GM23338 (cell line): ENCODE results near the gene PIK3AP1. TPM values are rescaled to one million over a fixed set of nuclear protein-coding genes. Genes with fewer than 3 reads are reported as not detected.

Experiments
- ATAC-seq: fragments of 200-7000 bp; cut with Tn5 transposase; 3 replicates; pipeline ENCODE4 v1.9.1; 2020
- DNase-seq: peaks from one replicate; pipeline ENCODE4 v3.0.0-alpha.2; 2015; ENCODE audit warnings: low spot score
- H2AFZ ChIP-seq: fragments of 200-600 bp; sonication (generic); 2 replicates; pipeline ENCODE4 v1.8.0; 2016; ENCODE audit warnings: antibody characterized with exemption, mild to moderate bottlenecking, moderate library complexity
- H3F3A ChIP-seq: fragments of 200-600 bp; sonication (generic); replicated peaks from 2 replicates; pipeline ENCODE4 v1.8.0; 2017; ENCODE audit warnings: antibody characterized with exemption, mixed run types, low read depth
- H3K27ac ChIP-seq: fragments of 200-600 bp; sonication (generic); 2 replicates; pipeline ENCODE4 v1.6.1; 2016; ENCODE audit warnings: low read depth
- H3K27me3 ChIP-seq: fragments of 200-600 bp; sonication (generic); 2 replicates; pipeline ENCODE4 v1.8.0; 2016; ENCODE audit warnings: mild to moderate bottlenecking, mixed run types, moderate library complexity; ENCODE audit not compliant: insufficient read depth
- H3K36me3 ChIP-seq: fragments of 200-600 bp; sonication (generic); 2 replicates; pipeline ENCODE4 v1.8.0; 2016; ENCODE audit warnings: mild to moderate bottlenecking; ENCODE audit not compliant: insufficient read depth
- H3K4me1 ChIP-seq: fragments of 200-600 bp; sonication (generic); 2 replicates; pipeline ENCODE4 v1.8.0; 2016; ENCODE audit warnings: mild to moderate bottlenecking, moderate library complexity; ENCODE audit not compliant: insufficient read depth
- H3K4me2 ChIP-seq: fragments of 200-600 bp; sonication (generic); 2 replicates; pipeline ENCODE4 v1.7.1; 2017; ENCODE audit warnings: mixed run types
- H3K4me3 ChIP-seq: fragments of 200-600 bp; sonication (generic); 2 replicates; pipeline ENCODE4 v1.6.1; 2016; ENCODE audit warnings: mixed run types
- H3K79me2 ChIP-seq: fragments of 200-600 bp; sonication (generic); replicated peaks from 2 replicates; pipeline ENCODE4 v1.8.0; 2017; ENCODE audit warnings: mild to moderate bottlenecking; ENCODE audit not compliant: insufficient read depth
- H3K9me2 ChIP-seq: fragments of 200-600 bp; sonication (generic); 2 replicates; pipeline ENCODE4 v1.8.0; 2017; ENCODE audit not compliant: insufficient read depth
- H4K20me1 ChIP-seq: fragments of 200-600 bp; sonication (generic); replicated peaks from 2 replicates; pipeline ENCODE4 v1.8.0; 2017; ENCODE audit warnings: mild to moderate bottlenecking; ENCODE audit not compliant: insufficient read depth
- H3K27ac Mint-ChIP-seq: 2 replicates; pipeline ENCODE4 v1.8.0; 2020; ENCODE audit warnings: inconsistent platforms, mild to moderate bottlenecking, moderate library complexity, mixed read lengths
- H3K27me3 Mint-ChIP-seq: 3 replicates; pipeline ENCODE4 v1.8.0; 2022; ENCODE audit warnings: low read depth, mild to moderate bottlenecking, moderate library complexity, mixed read lengths, inconsistent platforms; ENCODE audit not compliant: insufficient read depth, poor library complexity
- H3K36me3 Mint-ChIP-seq: 3 replicates; pipeline ENCODE4 v1.8.0; 2021; ENCODE audit warnings: low read depth, mild to moderate bottlenecking, inconsistent platforms, moderate library complexity, mixed read lengths
- H3K4me1 Mint-ChIP-seq: 3 replicates; pipeline ENCODE4 v1.8.0; 2020; ENCODE audit warnings: mild to moderate bottlenecking, inconsistent platforms, mixed read lengths
- H3K4me3 Mint-ChIP-seq: 3 replicates; pipeline ENCODE4 v1.8.0; 2021; ENCODE audit warnings: moderate library complexity, mild to moderate bottlenecking, inconsistent platforms, mixed read lengths
- H3K9me3 Mint-ChIP-seq: 3 replicates; pipeline ENCODE4 v1.8.0; 2020; ENCODE audit warnings: moderate library complexity, mild to moderate bottlenecking, inconsistent platforms, mixed read lengths
- CREB1 ChIP-seq: fragments of 250-450 bp; sonication (Bioruptor Pico); IDR thresholded peaks from 2 replicates; pipeline ENCODE4 v1.5.0; 2020; ENCODE audit warnings: low read depth, mild to moderate bottlenecking, moderate library complexity
- CTCF ChIP-seq, 2 experiments: fragments of 200-600 bp in 1 of 2; sonication (generic) in 1 of 2; conservative IDR thresholded peaks; 2 replicates each; pipeline versions ENCODE4 v1.5.1 to v1.6.1; 2016 to 2017; ENCODE audit warnings: antibody characterized with exemption in 2 of 2, low read depth in 2 of 2, mild to moderate bottlenecking in 2 of 2, moderate library complexity in 1 of 2
- EZH2 ChIP-seq: fragments of 200-600 bp; sonication (generic); IDR thresholded peaks from one replicate; pipeline ENCODE4 v1.8.0; 2017; ENCODE audit warnings: antibody characterized with exemption, mild to moderate bottlenecking, low read depth; ENCODE audit not compliant: unreplicated experiment
- EZH2phosphoT487 ChIP-seq: fragments of 200-600 bp; sonication (generic); IDR thresholded peaks from one replicate; pipeline ENCODE4 v1.8.1; 2018; ENCODE audit warnings: antibody characterized with exemption; ENCODE audit not compliant: unreplicated experiment
- STAT1 ChIP-seq: IDR thresholded peaks from one replicate; pipeline ENCODE4 v1.6.1; 2016; ENCODE audit warnings: antibody characterized with exemption; ENCODE audit not compliant: unreplicated experiment
- ZNF462 ChIP-seq: fragments of 250-450 bp; sonication (Bioruptor Pico); IDR thresholded peaks from 2 replicates; pipeline ENCODE4 v1.5.0; 2020; ENCODE audit warnings: mild to moderate bottlenecking, moderate library complexity
- polyA plus RNA-seq: library from polyadenylated mRNA; unstranded; fragments of >200 nt; fragmentation: Nextera tagmentation; extraction: Ambion mirVana; gene quantifications from 2 replicates; pipeline ENCODE4 v1.2.1, GENCODE V29; 2016
- total RNA-seq: library from RNA; depleted of rRNA; stranded (reverse); fragments of >200 nt; shearing (Covaris generic); gene quantifications from 2 replicates; pipeline ENCODE4 v1.2.3, GENCODE V29; 2014
- TF ChIP-seq, protein P1 (sequence below): IDR thresholded peaks from 2 replicates; pipeline ENCODE4 v1.6.1; 2016; ENCODE audit warnings: antibody characterized with exemption

Gene PIK3AP1
- total and polyA plus RNA-seq, 2 experiments from 2014 or later = 0.65 to 2.3 TPM

- TF ChIP-seq EZH2phosphoT487 = no peak
- TF ChIP-seq CREB1 (CRISPR knock-in tag) = no peak
- TF ChIP-seq CTCF (conservative IDR thresholded peaks at IDR 0.05; ENCODE audit: low read depth in 2 of 2) = no peak
- TF ChIP-seq, protein P1, sequence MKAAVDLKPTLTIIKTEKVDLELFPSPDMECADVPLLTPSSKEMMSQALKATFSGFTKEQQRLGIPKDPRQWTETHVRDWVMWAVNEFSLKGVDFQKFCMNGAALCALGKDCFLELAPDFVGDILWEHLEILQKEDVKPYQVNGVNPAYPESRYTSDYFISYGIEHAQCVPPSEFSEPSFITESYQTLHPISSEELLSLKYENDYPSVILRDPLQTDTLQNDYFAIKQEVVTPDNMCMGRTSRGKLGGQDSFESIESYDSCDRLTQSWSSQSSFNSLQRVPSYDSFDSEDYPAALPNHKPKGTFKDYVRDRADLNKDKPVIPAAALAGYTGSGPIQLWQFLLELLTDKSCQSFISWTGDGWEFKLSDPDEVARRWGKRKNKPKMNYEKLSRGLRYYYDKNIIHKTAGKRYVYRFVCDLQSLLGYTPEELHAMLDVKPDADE = no peak
- TF ChIP-seq STAT1 = no peak
- TF ChIP-seq ZNF462 = no peak
- no peak for TF ChIP-seq EZH2
- Mint-ChIP-seq H3K4me1 (no peaks in the 10 kb centered on the region), H3K4me3 (no peak overlapping the region), H3K27ac (no peak overlapping the region; the same call in 1 of the 2 replicates), H3K27me3 (no peaks in the 10 kb centered on the region), H3K9me3 (no peaks in the 10 kb centered on the region), H3K36me3 (no peaks in the 10 kb centered on the region)
- Histone ChIP-seq H3K4me3 (no peak overlapping the region), H3K79me2 (no peaks in the 10 kb centered on the region), H3K27me3 (no peaks in the 10 kb centered on the region), H4K20me1 (0 out of 2 replicates have a peak, but pooled peaks cover 3% of the 10 kb centered on the region), H3K36me3 (no peaks in the 10 kb centered on the region), H2AFZ (no peak overlapping the region), H3K4me1 (no peaks in the 10 kb centered on the region), H3F3A (no peaks in the 10 kb centered on the region), H3K27ac (no peak overlapping the region), H3K4me2 (no peak overlapping the region), H3K9me2 (no peaks in the 10 kb centered on the region)
- ATAC-seq (peak; percentile 52), DNase-seq (peak; percentile 16)
These were observed 10.8 kb downstream of the PIK3AP1 start for GRCh38 chr10:96709525-96709924.
